ENCODE results near the gene KCND3.

KCND3 gene

DNA sequence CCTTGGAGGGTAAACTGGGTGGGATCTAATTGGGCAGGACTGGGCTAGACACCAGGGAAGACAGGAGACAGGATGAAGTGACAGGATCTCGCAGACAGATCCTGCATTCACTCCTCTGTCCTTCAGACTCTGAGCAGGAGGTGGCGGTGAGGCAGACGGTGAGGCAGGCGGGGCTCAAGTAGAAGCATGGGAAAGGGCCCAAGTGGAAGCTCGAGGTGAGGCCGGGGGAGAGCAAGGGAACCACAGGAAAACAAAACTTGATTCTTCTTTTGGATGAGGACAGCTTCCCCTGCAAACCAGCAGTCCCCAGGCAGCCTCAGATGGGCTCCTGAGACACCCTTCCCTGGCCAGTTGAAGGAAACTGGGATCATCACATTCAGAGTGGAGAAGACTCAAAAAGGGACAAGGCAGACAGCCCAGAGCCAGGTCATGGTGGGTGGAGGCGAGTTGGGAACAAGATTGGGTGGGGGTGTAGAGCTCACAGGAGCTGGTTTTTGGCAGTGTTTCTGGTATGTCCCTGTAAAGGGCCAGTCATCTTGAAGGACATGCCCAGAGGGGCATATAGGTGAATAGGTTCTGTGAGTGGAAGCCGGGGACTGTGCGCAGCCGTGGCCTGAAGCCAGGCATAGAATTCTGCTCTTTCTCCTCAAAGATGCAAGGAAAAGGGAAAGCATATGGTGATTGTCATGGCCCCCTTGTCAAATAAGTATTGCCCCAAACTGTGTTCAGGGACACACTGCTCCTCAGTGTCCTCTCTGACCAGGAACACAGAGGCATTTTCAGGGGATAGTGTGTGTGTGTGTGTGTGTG, 268.3 kb downstream of the KCND3 start:
- no peak overlapping the region for H3K9ac ChIP-seq (ENCODE audit: low read depth, low read length)
- H3K36me3 ChIP-seq (ENCODE audit: control insufficient read depth, insufficient read depth, low read length), result no peaks in the 10 kb centered on the region
- no peaks in the 10 kb centered on the region for H3K9me3 ChIP-seq (ENCODE audit: control insufficient read depth, insufficient read depth, low read length)
- H3K4me1 ChIP-seq (ENCODE audit: control insufficient read depth, insufficient read depth, low read length), result peaks cover 19% of the 10 kb centered on the region
- no peak overlapping the region for H3K4me3 ChIP-seq (ENCODE audit: low read depth, low read length)
- H3K27me3 ChIP-seq (ENCODE audit: control insufficient read depth, insufficient read depth, low read length), result no peaks in the 10 kb centered on the region
